ENCODE results near the gene KRTAP5-2.

KRTAP5-2 gene

DNA sequence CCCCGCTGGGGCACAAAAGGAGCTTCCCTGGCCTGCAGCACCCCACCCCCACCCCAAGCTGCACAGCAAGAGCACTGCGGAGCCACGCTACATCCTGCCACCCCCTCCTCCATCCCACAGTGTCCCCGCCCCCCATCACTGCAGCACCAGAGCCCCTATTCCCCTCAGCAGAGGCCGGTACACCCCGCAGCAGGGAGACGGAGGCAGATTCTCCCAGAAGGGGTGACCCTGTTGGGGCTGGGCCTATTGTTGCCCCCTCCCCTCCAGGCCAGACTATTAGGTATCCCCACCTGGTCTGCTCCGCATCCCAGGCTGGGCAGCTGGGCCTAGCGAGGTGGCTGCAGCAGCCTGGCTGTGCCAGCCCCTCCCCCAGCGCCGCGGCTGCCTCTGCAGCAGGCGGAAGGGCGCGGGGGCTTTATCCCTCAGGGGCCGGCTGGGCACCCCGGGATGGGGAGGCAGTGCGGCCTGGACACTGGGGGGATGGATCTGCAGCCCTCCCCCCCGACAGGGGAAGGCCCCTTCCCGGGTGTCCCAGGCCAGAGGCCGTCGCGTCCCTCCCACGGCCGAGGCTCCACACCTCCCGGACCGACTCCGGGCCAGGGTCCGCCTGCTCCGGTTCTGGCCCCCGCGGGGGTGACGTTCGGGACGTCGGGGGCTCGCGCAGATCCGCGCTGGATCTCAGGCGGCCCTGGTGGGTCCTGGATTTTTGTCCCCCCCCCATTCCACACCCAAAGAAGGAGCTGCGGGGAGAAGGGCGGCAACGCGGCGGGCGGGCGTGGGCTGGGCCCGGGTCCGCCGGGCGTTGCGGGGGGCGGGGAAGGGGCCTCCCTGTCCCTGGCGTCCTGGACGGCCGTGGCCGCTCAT lies 27.0 kb downstream of the KRTAP5-2 start:
- intact Hi-C loops (cut with DNase I), result no loop called here
- DNase-seq, result peak in 4 of 10 donors; percentile 29 to 92 (median 82)

DNA sequence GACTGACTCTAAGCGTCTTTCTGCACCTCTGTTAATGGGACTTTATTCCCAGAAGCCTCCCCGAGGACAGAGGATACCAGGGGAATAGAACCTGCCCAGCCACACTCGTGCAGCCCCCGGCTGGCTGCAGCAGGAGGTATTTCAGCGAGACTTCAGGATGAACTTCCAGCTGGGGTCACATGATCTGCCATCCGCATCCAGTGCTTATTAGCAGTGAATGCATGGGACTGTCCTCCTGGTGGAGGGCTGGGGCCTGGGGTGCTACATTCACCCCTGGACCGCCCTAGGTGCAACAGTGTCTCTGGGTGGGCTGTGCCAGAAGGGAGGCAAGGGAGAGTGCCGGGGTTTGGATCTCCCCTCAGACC lies 27.6 kb downstream of the KRTAP5-2 start:
- intact Hi-C loops (cut with DNase I), result no loop called here
- peak in 2 of 10 donors; percentile 29 to 52 for DNase-seq

DNA sequence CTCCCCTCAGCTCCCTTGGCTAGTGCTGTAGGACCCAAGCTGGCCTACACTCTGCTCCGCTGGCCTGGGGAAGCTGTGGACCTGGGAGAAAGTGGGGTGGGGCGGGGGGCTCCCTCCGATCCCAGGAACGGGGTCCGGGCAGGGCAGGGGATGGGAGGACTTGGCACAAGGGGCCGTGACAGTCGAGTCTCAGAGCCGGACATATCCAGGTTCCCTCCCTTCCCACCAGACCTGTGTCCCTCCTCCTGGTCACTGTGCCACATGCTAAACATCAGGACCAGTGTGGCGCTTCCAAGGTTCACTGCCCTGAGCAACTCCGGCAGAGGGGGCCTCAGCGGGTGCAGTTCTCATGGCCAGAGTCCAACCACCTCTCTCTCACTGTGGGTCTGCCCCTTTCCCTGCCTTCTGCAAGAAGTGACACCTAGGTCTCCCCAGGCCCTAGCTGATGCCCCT lies 28.1 kb downstream of the KRTAP5-2 start:
- intact Hi-C loops (cut with DNase I), result no loop called here
- peak in 3 of 10 donors; percentile 67 to 75 (median 70) for DNase-seq

DNA sequence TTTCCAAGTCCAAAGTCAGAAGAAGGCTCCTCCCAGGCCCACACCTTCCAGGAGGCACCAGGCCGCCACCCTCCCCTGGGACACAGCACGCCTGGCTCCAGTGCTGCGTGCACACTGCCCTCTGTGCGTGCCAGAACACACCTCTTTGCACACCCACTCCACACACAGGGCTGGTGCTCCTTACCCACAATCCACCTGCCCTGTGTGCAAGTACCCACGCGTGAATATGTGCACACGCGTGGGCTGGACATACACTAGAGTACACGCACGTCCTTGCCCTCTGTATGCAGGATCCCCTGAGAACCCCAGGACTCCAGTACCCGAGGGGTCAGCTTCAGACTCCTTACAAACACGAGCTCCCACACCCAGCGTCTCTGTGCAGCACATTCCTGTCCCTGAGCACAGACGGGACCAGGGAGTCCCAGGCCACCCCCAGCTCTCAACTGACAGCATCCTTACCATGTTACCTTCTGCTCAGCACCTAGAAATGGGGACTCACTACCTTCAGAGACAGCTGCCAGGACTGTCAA lies 28.8 kb downstream of the KRTAP5-2 start:
- peak in 2 of 10 donors; percentile 68 to 80 for DNase-seq
- intact Hi-C loops (cut with DNase I), result no loop called here

DNA sequence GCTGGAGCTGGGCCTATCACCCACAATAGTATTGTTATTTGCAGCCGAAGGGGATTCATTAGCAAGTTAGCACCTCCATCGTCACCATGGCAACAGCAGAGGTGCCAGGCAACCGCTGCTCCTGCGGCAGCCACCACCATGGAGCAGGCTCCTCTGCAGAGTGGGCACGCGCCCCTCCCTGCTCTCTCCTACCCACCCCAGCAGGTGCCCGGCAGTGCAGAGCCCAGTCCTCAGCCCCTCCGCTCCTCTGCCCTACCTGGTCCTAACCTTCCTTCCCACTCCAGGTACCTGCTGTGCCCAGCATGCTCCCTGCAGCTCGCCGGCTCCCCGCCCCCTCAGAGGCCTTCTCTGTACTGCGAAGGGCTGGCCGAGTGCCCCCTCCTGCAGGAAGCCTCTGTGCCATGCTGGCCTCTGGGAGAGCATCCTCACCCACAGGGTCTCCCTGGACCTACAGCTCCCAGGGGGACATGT lies 29.6 kb downstream of the KRTAP5-2 start:
- intact Hi-C loops (cut with DNase I), result no loop called here
- peak in 4 of 10 donors; percentile 14 to 95 (median 89) for DNase-seq

DNA sequence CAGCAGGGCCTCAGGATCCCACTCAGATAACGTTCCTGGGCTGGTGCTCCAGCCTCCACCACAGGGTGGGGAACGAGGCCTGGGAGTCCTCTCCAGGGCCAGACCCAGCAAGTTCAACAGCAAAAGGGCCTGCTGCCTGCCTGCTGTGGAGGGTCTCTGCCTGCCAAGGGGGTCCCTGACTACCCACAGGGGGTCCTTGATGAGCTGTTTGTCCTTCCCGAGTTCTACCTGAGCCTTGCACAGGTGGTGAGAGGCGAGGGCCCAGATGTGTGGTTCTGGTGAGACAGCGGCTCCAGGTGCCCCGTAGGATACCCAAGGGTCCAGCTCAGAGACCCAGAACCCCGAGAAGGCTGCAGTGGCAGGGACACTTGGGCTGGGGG lies 30.4 kb downstream of the KRTAP5-2 start:
- peak in 1 of 10 donors; percentile 60 for DNase-seq
- intact Hi-C loops (cut with DNase I), result no loop called here

DNA sequence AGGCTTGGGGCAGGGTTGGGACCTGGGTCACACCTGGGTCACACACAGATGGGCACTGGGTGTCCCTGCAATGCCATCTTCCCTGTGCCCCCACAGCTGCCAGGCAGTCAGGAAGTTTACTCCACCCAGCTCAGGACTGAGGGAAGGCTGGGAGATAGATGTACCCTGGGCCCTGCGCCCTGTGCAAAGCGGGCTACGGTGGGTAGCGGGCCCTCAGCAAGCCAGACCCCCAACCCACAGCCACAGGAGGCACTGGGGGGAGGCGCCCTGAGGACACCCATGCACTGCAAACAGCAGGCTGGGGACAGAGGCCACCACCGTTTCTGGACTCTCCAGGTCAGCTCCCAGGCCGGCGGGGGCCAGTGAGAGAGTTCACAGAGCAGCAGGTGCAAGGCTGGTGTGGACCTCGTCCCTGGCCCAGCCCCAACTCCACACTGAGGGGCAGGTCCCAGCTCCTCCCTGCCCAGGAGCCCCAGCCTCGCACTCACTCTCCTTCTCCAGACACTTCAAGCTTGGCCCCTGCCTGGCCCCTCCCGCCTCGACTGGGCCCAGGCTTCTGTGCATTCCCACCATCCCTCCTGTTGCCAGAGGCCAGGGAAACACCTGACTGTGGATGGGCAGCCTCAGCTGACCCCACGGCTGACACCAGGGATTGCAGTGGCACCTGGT lies 30.9 kb downstream of the KRTAP5-2 start:
- DNase-seq, result peak in 3 of 10 donors; percentile 8 to 85 (median 68)
- intact Hi-C loops (cut with DNase I), result no loop called here

DNA sequence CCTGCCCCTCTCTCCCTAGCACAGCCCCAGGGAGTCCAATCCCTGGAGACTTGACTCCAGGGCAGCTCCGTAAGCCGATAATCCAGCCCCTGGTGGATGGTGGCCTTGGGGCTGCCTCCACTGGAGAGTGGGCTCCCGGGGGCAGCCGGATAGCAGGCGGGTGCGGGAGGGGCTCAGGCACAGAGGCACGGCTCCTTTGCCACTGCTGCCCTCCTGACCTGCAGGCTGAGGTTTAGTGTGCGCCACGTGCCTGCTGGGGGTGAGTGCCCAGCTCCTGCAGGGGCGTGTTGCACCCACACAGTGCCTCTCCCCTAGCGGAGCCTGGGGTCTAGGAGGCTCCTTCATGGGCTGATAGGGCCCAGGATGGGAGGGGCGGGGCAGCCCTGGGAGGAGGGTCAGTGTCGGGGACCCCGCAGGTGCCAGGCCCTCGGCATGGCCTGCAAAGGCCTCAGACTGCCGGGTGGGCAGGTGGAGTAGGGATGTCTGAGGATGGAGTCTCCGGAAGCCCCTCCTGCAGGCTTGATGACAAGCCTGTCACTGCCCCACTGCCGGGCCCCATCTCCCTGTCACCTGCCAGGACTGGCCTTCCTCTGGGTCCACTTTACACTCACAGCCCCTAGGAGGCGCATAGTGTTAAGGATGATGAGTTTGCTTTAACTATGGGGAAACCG lies 31.6 kb downstream of the KRTAP5-2 start:
- peak in 4 of 10 donors; percentile 8 to 77 (median 72) for DNase-seq
- intact Hi-C loops (cut with DNase I), result no loop called here

DNA sequence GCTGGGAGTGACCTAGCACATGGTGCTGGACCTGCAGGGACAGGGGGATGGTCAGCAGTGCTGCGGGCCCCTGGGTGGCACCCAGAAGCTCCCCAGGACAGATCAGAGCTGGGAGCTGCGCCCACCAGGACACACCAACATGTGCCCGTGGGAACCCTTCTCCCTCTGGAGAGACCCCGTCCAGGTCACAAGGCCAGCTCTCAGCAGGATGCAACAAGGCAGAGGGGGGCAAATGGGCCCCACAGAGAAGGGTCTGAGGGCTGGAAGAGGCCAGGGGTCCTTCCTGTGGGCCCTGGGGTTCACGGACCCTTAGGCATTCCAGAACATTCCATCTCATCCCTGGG lies 32.2 kb downstream of the KRTAP5-2 start:
- intact Hi-C loops (cut with DNase I), result no loop called here
- DNase-seq, result peak in 1 of 10 donors; percentile 67

DNA sequence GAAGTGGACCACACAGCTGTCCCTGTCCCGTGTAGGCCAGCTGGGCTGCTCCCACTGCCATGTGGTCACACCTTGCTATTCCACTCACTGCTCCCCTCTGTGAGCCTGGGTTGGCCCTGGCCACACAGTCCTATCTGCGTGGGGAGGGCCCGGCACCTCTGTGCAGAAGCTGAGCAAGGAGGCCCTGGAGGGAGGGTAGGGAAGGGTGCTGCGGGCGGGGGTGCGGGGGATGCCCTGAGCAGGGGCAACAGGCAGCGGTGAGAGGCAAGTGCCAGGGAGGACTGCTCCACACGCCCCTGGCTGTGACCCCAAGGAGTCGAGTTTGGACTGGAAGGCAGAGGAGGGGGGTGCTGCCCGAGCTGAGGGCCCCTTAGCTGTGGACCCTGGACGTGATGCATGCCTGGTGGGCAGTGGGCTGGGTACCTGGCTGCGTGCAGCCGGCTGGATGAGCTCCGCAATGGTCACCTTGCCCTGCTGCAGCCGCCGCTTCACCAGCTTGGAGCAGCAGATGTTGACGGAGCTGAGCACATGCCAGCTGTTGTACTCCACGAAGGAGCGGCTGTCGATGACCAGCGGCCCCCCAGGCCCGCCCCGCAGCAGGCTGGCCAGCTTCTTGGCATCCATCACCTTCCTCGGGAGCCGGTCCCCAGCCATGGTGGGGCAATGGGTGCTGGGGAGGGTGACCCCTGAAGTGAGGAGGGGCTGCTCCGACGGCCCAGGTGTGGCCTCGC lies 32.8 kb downstream of the KRTAP5-2 start:
- DNase-seq, result peak in 4 of 10 donors; percentile 9 to 83 (median 68)
- intact Hi-C loops (cut with DNase I), result no loop called here

DNA sequence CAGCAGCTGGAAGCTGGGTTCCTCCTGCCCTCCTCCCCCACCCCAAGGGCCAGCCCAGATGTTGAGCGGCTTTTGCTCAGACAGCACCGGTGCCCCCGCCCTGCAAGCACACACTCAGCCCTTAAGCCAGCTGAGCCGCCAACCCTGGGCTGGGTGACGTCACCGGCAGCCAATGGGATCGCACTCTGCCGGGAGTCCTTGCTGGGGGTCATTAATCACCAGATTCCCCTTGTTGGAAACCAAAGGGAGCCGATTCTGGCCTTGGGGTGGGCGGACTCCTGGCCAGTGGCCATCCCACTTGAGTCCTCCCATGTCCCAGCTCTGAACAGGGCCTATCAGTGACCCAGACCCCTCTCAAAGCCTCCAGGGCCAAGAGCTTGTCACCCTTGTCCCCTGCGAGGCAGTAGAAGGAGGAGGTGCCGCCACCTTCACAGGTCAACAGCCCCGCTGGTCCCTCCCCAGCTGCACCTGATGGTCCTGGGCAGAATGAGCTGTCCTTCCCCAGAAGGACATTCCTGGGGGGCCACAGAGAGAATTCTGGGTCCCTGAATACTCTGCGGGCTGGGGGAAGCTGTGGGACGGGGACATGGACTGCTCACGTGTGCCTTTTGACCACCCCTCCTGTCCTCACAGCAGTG lies 33.4 kb downstream of the KRTAP5-2 start:
- DNase-seq, result peak; percentile 57 to 98 (median 84)

DNA sequence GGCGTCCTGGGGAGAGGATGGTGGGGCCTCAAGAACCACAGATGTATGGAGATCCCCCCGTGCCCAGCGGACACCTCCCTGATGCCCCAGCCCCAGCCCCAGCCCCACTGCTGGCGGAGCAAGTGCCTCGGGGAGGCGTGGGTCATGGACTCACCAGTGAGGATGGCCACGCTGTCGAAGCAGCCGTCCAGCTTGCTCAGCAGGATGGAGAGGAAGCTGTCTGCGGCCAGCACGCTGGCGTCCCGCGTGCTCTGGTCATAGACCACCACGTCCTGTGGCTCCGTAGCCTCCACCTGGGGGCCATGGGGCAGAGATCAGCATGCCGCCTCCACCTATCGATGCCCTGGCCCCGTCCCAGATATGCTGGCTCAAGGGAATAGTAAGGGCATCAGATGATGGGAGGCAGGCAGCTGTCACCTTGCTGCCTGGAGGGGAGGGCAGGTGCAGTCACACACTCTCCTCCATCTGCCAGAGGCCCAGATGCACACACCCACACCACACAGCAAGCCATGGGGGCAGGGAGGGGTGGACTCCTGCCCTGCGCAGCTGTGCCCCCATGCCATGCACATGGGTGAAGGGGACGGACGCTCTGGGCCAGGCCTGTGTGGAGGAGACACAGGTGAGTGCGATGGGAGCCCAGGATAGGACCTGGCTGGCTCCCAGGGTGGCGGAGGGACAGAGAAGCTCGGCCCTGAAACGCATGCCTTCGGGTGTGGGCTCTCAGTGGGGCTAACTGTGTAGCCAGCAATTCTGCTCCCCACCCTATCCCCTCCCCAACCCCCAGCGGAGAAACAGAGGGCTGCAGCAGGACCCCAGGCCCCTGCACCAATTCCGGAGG lies 34.2 kb downstream of the KRTAP5-2 start:
- peak in 2 of 10 donors; percentile 63 to 78 for DNase-seq
- intact Hi-C loops (cut with DNase I), result no loop called here

More for the DNA sequence above, 33.4 kb downstream of the KRTAP5-2 start:
- intact Hi-C loops (cut with DNase I), result no loop called here

DNA sequence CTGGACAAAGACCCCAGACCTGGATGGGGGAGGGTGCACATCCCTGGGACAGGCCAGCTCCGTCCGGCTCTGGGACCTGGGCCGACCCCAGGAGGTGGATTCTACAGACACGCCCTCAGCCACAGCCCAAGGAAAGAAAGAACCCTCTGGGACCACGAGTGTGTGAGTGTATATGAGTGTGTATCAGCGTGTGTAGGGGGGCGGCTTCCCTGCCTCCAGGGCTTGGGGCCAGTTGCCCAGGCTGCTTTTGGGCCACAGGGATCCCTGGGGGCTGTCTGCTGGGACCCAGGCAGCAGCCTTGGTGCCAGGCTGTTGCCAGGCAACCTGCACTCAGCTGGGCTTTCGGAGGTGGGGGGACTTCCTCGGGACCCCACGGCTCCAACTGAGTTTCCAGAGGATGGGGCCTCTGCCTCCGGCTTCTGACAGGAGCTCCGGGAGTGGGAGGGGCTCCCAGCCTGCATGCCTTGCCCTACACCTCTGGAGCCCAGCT lies 34.9 kb downstream of the KRTAP5-2 start:
- peak in 2 of 10 donors; percentile 67 to 80 for DNase-seq
- intact Hi-C loops (cut with DNase I), result no loop called here

DNA sequence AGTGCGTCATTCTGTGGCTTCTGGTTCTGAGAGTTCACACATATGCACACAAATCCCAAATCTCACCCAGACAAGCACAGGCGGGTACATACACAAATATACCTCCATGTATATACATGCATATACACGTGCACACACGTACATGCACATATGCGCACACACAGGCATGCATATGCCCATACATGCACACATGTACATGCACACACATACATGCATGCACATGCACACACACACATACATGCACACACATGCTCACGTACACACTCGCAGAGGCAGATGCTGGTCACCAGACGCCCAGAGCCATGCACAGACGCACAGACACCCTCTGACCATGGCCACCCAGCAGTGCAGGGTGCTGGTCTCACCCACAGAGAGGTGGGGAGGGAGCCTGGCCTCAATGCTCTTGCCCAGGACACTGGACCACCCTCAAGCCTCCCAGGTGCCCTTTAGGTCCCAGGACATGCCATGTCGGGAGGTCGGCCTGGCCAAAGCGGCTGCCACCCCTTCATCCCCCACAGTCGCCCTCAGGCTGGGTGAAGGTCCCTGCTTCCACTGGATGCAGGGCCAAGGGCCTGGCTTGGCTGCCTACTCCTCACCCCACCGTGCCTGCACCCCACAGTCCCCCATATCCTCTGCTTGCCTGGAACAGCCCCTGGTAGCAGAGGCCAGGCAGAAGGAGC lies 35.5 kb downstream of the KRTAP5-2 start:
- intact Hi-C loops (cut with DNase I), result no loop called here
- DNase-seq, result peak in 1 of 10 donors; percentile 62

DNA sequence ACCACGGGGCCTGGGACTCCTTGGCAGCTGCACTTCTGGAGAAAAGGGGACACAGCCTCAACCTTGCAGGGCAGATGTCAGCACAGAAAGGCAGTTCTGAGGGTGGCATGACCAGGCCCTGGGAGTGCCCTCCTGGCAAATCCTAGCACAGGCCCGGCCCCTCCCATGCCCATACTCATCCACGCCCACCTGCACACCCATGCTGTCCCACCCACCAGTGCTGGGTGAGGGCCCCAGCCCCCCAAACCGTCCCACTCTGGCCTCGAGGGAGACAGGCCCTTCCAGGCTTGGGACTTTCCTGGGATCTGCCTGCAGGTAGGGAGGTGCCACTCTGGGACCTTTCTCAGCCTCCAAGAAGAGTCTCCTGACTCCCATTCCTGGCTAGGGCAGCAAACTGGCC lies 36.1 kb downstream of the KRTAP5-2 start:
- peak in 2 of 10 donors; percentile 31 to 63 for DNase-seq
- intact Hi-C loops (cut with DNase I), result no loop called here

DNA sequence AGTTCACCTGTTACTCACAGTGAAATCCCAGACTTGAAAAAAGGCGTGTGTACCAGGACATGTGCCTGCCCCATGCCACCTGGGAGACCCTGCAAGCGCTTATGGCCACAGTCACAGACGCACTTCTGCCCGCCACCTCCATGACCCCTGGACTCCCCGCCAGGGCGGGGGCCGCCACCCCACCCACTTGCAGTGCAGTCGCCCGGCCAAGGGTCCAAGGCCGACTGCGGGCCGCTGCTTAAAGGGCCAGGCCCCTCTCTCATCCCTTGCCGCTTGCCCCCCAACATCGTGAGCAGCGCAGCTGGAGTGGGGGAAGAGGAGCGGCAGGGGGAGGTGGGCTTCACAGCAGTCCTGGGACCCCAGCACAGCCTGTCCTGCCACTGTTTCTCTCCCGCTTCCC lies 36.8 kb downstream of the KRTAP5-2 start:
- intact Hi-C loops (cut with DNase I), result no loop called here
- peak in 2 of 10 donors; percentile 55 to 82 for DNase-seq

DNA sequence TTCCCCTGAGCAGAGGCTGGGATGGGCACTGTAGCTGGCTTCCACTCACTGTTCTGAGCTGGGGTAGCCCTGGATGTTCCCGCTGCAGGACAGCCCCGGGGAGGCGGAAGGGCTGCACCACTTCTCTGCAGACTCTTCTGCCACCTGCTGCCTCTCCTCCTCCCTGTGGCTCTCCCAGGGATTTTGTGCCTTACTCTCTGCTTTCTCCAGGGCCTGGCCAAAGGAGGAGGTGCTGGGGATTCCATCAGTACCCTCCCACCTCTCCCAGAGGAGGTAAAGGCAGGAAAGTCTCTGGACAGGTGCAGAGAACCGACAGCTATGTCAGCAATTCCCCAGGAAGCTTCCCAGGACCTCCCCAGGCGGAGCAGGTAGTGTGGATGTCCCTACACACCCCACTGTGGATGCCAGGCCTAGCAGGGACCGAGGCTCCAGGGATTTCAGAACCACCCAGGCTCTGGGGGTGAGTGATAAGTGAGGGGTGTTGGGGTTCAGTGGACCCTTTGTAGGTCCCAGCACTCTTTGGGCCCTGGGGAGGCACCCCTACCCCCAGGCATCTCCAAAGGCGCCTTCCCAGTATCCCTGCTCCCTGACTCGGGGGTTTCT lies 37.3 kb downstream of the KRTAP5-2 start:
- peak in 3 of 10 donors; percentile 70 to 87 (median 84) for DNase-seq
- intact Hi-C loops (cut with DNase I), result no loop called here

Measured in posterior cingulate gyrus (tissue), 11 donors.